ENCODE results near the gene POLQ.
"Not testable (repeated sequence)": the region's sequence is repeated elsewhere in the genome, so short reads cannot be mapped to it uniquely, and the experiment has no call there.

The POLQ gene

GRCh38 chr3:121388308-121388707 is 157.5 kb downstream of the POLQ start:
- not testable (repeated sequence) for H2BK5ac ChIP-seq (ENCODE audit: low read depth, low read length, poor library complexity, severe bottlenecking); H3K9me3 ChIP-seq (ENCODE audit: control insufficient read depth, low read length); H3K4me2 ChIP-seq (ENCODE audit: low read length, poor library complexity, severe bottlenecking); H3K79me1 ChIP-seq (replicated peaks; ENCODE audit: low read length, poor library complexity, severe bottlenecking); H3K4me3 ChIP-seq (ENCODE audit: insufficient read depth in 1 of 2, low read depth in 1 of 2, low read length in 2 of 2); DNase-seq; H3K36me3 ChIP-seq (ENCODE audit: control insufficient read depth in 1 of 2, insufficient read depth in 2 of 2, low read depth in 1 of 2, low read length in 2 of 2); H4K8ac ChIP-seq (ENCODE audit: low read length); H3K4ac ChIP-seq (ENCODE audit: low read depth in 1 of 2, low read length in 2 of 2); H2BK12ac ChIP-seq (ENCODE audit: low read length in 2 of 2); H3K27ac ChIP-seq (ENCODE audit: low read length, poor library complexity, severe bottlenecking); H2AK5ac ChIP-seq (ENCODE audit: low read length, severe bottlenecking); H2BK120ac ChIP-seq (ENCODE audit: low read depth, low read length); H3K27me3 ChIP-seq (ENCODE audit: control insufficient read depth in 1 of 2, insufficient read depth in 1 of 2, low read length in 2 of 2); H3K4me1 ChIP-seq (ENCODE audit: control insufficient read depth, insufficient read depth, low read depth, low read length); H3K14ac ChIP-seq (ENCODE audit: low read length in 2 of 2); H4K91ac ChIP-seq (ENCODE audit: low read length); H2AFZ ChIP-seq (ENCODE audit: low read depth, low read length); H3K9ac ChIP-seq (ENCODE audit: low read length); H3K18ac ChIP-seq (ENCODE audit: low read depth in 1 of 2, low read length in 2 of 2); H3K23ac ChIP-seq (ENCODE audit: low read length in 2 of 2); H2BK15ac ChIP-seq (ENCODE audit: low read depth, poor library complexity, severe bottlenecking)
- WGBS, result 64% methylated on average over 3 of the region's 3 CpGs

All from mesenchymal stem cell (in vitro differentiated cells and primary cell).